ENCODE data around the gene DNPEP.

DNPEP gene

GRCh38 chr2:219387306-219388120 is at the start of gene DNPEP:
Gene DNPEP, minus strand, starts transcription at chr2:219387912. Its CDS starts 118 bp downstream, at chr2:219387794.
- peak; percentile 93 for DNase-seq

DNA sequence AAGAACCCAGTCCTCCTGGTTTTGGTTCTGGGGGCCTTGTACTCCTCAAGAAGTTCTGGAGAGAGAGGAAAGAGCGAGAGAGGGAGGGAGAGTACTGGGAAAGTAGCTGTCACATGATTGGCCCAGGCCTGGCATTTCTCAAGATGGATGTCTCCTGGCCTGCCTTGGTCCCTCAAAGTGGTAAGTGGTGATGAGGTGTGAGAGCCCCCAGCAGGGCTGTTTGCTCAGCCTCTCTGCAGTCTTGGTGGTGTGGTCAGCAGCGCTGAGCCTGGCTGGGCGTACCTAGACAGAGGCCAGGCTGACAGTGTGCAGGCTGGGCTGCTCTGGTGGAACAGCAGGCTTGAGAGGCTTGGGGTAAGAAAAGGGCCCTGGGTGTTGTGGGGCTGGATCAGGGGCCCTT is 49.4 kb upstream of the DNPEP start:
- DNase-seq, result no peak

- DNase-seq, result no peak
These were observed 48.8 kb upstream of the DNPEP start for GRCh38 chr2:219436491-219436890.

DNA sequence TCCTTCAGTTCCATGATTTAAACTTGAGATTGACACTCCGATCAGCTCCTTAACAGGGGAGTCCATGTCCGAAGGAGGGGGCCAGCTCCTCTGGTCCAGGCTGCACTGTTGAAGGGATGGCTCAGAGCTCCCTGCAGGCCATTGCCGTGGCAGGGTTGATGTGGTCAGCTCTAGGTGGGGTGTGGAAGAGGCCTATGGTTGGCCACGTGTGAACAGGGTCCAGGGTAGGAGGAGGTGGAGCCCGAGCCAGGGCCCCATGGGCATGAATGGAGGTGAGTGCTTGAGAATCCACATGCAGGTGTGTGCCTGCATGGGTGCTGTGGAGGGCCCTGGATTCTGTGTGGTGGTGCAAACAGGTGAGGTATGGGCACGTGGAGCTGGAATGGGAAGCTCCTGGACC is 48.0 kb upstream of the DNPEP start:
- no peak for DNase-seq

- DNase-seq, result no peak
These were observed 47.2 kb upstream of the DNPEP start, which contains the start of gene SPEG for GRCh38 chr2:219434718-219435525. Gene SPEG, plus strand, starts transcription at chr2:219434843. Its CDS starts 135 bp downstream, at chr2:219434978.

DNA sequence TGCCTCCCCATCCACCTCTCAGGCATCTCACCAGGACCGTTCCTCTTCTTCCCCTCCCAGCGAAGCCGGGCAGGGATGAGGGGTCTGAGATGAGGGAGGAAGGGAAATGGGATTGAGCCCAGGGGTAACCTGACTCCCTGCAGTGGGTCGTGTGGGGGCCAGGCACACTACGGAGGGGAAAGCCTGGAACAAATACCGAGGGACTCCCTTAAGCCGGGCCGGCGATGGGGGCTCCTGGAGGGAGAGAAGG is 46.7 kb upstream of the DNPEP start:
- DNase-seq, result no peak

GRCh38 chr2:219433666-219434467 is 46.2 kb upstream of the DNPEP start:
- DNase-seq, result peak; percentile 29

DNA sequence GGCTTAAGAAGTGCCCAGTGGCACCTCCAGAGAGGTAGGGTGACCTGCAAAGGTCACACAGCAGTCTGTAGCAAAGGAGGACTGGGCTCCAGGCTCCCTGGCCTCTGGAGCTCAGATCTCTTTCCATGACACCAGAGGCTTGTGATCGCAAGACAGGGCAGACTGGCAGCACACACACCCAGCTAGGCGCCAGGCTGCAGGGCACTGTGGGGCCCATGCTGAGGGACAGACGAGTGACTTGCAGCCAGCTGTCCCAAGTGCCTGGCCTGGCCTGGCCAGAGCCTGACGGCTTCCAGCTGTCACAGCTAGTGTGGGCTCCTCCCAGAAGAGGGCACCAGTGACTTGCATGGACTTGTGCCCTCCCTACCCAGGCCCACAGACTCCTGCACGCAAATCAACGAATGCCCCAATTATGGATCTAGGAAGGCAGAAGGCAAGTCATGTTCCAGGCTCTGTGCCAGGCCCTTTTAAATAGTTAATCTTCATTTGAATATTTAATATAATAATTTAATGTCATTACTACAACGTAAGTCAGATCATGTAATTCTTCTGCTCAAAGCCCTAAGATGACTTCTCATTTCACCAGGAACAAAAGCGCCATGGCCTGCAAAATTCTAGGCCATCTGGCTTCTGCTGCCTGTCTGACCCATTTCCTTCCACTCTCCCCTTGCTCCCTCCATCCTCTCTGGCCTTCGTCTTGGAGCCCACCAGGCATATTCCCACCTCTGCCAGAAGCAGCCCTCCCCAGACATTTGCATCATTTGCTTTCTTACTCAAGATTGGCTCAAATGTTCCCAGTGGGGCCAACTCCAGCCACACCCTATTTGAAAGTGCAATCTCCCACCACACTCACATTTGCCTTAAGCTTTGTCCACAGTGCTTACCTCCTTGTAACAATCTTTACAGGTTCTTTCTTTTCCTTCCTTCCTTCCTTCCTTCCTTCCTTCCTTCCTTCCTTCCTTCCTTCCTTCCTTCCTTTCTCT is 43.2 kb upstream of the DNPEP start:
- DNase-seq, result no peak

DNA sequence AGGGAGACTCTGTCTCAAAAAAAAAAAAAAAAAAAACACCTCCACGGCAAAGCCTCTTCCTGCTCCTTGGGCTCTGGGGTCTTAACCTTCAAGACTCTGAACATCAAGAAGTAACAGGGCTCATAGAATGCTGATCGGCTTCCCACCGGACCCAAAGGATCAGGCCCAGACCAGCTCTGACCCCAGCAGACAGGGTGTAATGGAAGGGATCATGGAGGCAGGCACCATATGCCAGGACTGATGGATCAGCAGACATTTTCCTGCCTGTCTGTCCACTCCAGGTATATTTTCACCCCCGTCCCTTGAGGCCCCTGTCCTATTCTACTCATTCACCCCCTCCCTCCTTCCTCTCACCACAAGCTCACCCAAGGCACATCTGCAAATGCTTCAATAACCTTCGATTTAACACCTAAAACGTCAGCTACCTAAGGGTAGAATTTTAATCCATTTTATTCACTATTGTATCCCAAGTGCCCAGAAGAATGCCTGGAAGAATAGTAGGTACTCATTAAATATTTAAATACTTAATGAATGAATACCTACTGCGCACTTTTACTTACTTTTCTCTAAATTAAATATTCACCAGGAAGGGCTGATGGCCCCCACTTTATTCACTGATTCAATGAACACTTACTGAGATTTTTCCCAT is 42.4 kb upstream of the DNPEP start:
- DNase-seq, result no peak

GRCh38 chr2:219428469-219428868 is 40.8 kb upstream of the DNPEP start:
- DNase-seq, result no peak

GRCh38 chr2:219426534-219427136 is 38.9 kb upstream of the DNPEP start:
- DNase-seq, result no peak

DNA sequence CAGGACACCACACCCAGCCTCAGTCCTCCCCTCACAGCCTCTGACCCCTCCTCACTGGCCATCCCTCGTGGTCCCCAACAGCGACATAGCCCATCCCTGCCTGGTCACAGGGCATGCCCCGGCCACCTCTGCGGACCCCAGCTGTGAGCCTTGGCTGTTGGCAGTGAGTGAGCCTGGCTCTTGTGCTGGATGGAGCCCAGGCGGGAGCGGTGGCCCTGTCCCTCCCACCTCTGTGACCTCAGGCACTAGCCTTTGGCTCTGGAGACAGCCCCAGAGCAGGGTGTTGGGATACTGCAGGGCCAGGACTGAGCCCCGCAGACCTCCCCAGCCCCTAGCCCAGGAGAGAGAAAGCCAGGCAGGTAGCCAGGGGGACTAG is 38.3 kb upstream of the DNPEP start:
- DNase-seq, result no peak

GRCh38 chr2:219425238-219426067 is 37.7 kb upstream of the DNPEP start:
- DNase-seq, result no peak

- no peak for DNase-seq
These were observed 36.1 kb upstream of the DNPEP start for GRCh38 chr2:219423652-219424377.

DNA sequence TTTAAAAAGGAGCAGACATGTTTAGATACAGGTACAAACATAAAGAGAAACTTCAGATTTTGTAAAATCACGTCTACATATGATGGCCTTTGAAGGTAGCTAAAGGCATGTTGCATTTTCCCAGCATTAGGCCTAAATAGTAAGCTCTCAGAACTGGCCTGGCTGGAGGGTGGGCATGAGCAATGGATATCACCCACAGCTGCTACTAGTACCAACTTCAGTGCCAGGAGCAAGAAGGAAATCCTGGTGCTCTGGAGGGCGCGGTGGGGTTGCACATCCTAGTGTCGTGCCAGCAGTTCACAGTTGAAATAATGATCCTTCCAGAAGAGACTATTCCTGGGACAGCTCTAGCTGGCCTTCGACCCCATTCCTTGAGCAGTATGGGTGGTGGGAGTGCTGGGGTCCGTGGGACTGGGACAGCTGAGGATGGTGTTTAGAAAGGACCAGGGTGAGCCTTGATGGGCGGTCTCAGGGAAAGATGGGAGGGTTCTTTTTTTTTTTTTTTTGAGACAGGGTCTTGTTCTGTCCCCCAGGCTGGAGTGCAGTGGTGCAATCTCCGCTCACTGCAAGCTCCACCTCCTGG is 35.3 kb upstream of the DNPEP start:
- DNase-seq, result no peak

GRCh38 chr2:219421323-219421722 is 33.6 kb upstream of the DNPEP start:
- no peak for DNase-seq

DNA sequence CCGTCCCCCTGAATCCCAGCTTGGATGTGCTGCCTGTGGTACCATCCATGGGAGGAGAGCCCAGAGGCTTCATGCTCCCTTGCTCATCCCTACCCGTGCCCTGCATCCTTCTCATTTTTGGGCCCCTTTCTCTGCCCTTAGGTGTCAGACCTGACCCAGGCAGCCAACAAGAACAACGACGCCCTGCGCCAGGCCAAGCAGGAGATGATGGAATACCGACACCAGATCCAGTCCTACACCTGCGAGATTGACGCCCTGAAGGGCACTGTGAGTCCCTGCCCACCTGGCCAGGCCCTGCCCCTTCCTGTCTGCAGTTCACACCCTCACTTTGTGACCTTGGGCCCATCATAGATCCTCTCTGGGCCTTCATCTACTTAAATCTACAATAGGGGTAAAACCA is 33.0 kb upstream of the DNPEP start:
- no peak for DNase-seq

DNA sequence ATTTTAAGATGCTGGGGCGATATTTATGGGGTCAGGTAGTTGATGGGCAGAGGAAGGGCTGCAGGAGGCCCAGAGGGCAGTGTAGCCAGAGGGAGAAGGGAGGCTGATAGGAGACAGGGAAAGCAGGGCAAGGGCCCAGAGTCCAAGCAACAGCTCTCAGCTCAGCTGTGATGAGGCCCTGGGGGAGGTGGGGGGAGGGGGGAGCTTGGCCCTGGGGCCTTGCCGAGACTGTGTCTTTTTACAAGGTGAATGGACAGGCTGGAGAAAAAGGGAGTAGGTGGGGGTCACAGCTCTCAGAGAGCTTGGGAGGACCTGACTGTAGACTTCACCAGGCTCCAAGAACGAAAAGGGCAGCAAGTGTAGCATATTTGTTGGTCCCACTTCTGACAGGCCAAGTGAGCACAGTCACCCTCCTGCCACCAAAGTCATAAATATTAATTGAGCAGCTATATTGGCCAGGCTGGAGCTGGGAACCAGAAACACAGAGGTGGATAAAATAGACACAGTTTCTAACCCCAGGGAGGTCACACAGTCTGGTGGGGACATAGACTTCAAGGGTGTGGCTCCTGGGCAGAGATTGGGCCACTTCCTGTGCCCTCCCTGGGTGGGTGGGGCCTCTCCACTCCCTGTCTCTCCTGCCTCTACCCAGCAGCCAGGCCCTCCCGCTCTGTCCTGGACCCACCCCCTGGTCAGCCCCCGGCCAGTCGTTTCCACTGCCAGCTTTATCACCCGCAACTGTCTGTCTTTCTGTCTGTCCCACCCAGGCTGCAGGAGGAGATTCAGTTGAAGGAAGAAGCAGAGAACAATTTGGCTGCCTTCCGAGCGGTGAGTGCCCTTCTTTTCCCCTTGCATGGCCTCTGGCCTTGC is 31.9 kb upstream of the DNPEP start:
- no peak for DNase-seq
